Stimulated activated CD8-positive, alpha-beta memory T cell treated with anti-CD3 and anti-CD28 coated beads, Interleukin-7, amount 100 ng/mL, for 24 hours (primary cell): ENCODE measurements around the gene CXCL8.

ENCODE experiments used
- DNase-seq: peaks from one replicate; pipeline ENCODE4 v3.0.0-alpha.2; 2020; ENCODE audit warnings: low read depth

The CXCL8 gene

DNA sequence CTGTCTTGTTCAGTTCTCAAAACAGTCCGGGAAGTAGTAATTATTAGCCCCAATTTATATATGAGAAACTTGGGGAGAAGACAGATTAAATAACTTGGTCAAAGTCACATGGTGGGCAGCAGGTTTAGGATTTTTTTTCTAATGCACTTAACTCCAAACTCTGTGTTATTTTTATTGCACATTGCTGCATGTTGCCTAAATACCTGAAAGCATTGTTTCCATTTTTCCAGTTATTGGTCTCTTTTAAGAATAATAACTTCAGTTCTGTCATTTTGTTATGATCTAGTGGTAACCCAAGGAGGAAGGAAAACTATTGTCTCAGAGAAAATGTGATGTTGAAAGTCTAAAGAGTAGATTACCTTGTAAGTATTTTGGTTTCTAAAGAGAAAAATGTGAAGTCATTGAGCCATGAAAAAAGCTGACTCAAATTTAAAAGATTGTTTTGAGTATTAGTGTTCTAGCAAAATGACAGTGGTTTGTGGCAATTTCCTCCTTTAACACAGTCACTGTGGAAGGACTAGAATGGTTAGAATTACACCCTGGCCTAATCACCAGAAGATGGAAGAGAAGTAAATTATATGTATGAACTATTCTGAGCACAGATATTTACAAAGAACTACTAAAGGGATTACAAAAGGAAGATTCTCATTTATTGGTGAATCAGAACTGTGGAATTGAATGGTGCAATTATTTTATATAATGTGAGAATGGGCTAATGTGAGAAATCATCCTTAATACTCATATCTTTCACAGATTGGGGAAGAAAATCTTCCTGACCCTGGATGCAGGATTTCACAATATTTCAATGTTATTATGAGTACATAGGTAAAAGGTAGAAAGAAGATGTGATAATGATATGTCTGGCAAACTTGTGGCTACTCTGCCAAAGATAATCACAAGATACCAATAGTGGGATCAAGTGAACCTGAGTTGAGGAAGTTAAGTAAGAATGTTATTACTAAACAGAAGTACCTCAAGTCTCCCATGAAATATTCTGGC is 21.7 kb upstream of the CXCL8 start:
- no peak for DNase-seq

DNA sequence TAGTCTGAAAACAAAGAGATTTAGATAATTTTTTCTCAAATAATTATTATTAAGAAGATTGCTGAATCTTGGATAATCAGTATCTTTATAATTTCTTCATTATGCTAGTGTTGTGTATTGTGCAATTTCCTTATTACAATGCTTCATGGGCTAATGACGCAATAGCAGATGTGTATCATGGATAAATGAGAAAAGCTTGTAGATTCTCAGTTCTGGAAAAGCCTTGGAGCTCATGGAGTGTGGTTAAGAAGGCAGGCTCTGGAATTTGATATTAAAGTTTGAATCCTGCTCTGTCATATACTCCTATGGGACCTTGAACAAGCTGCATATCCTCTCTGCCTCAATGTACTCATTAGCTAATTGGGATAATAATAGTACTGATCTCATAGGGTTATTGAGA is 18.9 kb upstream of the CXCL8 start:
- no peak for DNase-seq

DNA sequence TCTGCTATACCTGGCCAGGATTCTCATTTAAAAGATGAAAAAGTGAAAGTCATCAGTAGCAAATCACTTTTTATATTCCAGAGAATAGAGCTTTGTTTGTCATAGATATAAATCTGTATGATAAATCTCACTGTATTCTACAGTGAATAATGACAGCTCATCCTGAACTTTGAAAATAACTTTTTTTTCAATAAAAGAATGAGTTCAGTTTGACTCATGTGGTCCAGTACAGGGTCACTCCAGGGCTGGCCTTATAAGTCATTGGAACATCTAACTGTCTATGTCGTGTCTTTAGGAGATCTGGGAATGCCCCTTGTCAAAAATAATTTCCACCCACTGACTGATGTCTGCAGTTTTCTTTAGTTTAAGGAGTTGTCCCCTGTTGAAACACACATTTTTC is 18.5 kb upstream of the CXCL8 start:
- no peak for DNase-seq

DNA sequence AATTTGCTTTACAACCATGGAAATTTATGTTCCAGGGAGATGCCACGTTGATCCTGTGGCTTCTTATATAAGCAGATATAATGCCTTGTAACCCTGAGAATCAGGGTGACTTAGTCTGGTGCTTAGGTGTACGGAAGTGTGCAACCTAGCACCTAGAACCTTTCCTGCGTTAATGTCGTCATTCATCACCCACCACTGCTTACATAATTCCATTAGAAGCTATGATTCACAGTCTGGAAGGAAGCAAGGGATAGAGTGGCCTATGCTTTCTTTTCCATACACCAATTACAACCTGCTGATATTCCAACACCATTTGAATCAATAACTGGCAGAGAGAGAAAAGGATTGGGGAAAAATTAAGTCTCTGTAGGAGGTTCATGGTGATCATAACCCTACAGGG is 17.3 kb upstream of the CXCL8 start:
- no peak for DNase-seq

DNA sequence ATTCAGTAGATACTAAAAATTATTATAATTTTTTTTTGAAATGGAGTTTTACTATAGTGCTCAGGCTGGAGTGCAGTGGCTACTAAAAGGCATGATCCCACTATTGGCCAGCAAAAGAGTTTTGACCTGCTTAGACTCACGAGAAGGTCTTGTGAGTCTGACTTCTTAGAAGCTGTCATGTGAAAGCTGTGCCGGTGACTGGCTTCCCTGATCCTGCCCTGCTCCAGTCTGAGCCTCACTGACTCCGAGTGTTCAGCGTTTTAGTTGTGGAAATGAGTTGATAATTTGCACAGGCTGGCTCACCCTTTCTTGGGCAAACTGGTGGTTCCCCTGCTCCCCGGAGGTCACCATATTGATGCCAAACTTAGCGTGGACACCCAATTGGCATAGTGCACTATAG is 16.4 kb upstream of the CXCL8 start:
- DNase-seq: no peak

DNA sequence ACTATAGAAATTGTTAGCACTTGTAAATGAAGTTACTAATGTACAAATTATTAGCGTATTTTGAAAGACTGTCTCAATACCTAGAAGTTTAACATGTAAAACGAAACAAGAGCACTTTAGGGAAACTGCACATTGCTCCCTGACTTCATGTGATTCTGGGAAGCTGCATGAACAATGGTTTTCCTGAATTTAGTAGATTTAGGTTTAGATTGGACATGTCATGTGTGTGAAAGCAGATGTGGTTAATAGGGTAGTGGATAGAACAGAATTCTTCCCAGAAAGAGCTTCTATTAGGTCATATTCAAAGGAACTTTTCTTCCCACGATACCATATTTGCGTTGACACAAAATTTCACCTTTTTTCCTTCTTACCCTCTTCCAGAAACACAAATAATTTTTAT is 14.9 kb upstream of the CXCL8 start:
- no peak for DNase-seq

DNA sequence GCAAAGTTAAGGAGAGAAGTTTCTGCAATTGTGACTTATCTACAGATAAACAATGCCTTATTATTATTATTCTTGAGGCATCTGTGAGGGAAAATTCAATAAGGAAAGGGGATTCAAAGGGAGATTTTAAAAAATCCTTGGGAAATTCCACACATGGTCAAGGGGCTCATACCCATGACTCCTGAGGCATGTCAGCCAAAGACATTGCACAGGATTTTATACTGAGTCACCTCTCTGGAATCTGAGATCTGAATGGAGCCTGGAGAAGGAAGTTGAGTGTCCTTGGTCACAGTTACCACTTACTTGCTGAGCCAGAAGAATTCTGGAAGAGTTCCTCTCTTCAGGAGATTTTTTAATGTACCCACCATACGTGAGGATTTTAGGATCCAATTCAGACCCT is 14.4 kb upstream of the CXCL8 start:
- DNase-seq: no peak

DNA sequence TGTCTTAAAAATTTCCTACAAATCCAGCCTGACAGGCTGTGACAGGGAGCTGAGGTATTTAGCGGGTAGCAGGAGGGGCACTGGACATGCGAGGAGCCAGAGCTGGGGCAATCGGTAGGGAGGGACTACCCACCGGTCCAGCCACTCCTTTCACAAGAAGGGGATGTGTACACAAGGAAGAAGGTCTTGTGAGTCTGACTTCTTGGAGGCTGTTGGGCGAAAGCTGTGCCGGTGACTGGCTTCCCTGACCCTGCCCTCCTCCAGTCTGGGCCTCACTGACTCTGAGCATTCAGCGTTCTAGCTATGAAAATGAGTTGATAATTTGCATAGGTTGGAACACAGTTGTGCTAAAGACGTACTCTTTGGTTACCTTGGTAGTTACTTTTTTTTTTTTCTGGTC is 12.7 kb upstream of the CXCL8 start:
- no peak for DNase-seq

DNA sequence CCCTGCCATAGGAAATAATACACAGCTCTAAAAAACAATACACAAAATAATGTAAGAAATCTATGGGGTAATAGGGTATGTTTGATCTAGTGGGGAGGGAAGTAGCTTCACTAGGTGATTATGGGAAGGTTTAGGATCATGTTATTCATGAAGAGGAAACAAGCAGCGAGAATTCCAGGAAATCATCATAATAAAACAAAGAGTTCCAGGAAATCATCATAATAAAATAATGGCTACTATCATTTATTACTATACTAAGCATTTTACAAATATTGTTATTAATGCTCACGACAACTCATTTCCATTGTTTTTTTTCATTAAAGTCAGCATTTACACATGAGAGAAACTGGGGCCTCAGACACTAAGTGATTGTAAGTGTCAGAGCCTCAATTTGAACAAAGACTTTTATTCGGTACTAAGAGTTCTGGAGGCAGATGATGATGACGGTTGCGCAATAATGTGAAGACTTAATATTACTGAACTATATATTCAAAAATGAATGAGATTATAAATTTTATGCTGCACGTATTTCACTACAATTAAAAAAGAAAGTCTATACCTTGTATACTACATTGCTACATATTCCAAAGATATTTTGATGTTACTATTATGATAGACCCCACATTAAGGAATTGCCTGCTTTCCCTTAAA is 12.2 kb upstream of the CXCL8 start:
- no peak for DNase-seq

DNA sequence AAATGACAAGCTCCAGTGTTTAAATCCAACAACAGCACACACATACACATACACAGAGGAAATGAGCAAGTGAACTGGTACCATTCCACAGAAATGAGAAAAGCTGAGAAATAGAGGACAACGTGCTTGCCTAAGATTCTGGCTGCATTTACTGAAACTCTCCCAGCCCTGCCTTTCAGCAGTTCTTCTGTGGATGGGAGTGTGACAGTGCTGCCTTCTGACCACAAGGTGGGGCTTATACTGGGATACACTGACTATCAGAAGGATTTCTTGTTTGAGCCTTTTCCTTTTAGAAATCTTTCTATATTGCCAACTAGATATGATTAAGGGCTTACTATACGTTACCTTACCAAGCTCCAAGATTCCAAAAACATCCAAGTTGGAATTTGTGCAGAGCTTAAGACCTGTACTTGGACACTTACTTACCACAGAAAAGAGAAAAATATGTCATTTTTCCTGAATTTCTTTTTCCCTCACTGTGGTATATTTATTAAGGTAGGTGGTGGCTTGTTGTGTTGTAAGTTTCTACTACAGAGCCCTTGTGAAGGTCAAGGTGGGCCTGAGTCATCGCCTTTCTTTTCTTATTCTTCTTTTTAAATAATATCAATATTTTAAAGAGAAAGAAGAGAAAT is 10.7 kb upstream of the CXCL8 start:
- DNase-seq: no peak

DNA sequence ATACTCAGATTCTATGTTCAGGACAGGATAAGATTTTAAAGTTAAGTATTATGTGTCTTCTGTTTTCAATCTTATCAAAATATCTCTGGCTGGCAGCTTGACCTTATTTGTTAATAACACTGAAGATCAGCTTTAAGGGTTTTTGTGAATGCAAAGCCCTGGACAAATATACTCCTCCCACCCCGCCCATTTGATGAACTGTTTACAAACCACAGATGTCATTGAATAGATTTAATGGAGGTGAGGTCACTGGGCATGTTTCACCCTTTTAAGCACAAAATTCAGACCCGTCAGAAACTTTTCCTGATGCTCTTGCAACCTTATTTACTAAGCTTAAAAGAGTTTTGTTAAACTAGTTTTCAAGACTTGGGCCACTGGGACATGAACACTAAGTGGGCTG is 10.1 kb upstream of the CXCL8 start:
- no peak for DNase-seq

DNA sequence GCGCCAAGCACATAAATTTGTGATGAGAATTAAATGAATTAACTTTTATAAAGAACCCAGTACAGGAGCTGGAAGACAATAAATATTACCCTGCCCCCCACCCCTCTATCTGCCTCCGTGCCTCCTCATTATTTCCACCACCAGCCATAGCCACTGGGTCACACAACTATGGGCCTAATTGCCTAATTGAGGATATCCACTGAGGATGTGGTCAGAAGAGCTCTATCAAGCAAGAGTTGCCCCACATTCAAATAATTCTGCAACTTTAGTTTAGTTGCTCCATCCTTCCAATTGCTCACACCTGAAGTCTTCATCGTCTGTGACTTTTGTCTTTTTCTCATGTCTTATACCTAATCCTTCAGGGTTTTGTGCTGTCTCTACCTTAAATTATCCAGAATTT is 9.5 kb upstream of the CXCL8 start:
- DNase-seq: no peak

DNA sequence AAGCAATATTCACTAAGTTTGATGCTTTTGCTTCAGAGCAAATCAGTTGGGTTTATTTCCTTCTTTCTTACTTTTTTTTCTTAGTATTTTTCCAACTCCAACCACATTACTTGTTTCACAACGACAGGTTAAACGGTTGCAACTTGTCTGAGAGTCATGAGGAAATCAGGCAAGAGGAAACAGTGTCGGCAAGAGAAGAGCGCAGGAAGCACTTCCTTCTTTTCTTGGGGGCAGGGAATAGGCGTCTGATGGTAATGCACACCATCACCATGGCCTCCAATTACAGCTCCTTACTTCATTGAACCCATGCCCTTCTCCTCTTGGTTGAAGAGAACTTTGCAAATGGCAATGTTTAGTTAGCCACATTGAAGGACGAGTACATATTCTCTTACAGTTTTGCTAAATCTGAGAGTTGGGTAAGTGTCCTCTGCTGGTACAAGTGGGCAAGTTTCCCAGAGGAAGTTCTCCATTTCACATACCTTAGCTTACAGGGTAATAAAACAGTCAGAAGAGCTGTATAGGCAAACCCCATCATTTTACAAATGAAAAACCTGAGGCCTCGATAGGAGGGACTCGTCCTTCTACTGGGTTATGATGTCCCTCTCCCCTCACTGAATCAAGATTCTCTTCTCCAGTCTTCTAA is 8.3 kb upstream of the CXCL8 start:
- DNase-seq: no peak

DNA sequence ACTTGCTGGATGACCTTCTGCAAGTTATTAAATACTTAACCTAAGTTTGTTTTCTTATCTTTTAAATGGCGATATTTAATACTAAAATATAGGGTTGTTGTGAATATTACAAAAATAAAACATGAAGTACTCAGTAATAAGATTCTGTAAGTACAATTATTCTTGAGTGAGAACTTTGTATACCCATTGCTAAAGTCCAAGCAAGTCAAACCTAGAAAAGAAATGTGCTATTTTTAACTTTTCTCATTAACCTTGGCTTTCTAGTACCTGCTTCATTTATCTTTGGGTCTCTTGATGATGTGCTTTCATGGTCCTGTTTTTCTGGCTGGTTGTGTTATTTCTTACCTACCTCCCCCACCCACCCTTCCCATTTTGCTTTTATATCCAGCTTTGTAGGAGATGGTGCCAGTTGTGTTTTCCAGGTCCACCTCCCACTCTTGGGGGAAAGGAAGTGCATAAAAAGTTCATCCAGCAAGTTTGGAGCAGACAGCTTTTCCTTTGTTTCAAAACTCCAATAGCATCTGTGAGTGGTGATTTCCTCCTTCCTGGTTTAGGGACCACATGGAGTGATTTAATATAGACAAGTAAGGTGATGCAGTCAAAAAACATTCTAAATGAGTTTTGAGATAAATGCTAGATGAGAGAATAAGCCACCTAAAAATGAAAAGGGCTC is 7.5 kb upstream of the CXCL8 start:
- no peak for DNase-seq

DNA sequence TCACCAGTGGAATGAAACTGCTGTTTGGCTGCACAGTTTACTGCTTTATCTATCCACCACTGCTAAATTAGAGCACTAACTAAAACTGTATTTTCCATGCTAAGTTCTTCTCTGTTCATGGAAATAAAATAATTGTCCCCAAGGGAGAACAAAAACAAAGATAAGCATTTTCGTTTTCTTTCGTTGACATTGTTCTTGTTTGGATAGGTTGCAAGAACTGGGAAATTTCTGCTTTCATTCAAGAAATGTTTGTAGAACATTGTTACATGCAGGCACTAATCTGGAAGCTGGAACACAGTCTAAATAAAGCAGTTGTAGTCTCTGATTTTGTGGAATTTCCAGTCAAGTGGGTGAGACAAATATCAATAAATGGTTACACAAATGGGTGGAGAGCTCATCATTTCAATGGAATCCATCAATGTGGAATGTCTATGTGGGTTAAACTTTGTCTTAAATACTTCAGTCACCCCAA is 5.8 kb upstream of the CXCL8 start:
- DNase-seq: no peak

DNA sequence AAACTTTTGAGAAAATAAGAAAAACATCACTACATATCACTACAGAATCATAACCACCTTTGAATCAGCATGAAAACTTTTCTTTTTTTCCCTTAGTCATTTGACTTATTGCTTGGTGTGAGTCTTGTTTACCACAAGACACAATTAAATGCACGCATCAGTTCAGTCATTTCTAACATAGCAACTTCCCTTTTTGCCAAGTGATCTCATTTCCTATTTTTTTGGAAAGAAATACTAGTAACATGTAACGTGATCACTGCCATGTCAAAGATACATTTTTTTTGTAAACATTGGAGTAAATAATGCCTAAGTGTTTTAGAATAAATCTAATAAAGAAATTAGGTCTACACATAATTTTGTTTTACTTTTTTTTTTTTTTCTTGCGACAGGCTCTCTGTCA is 5.1 kb upstream of the CXCL8 start:
- no peak for DNase-seq

DNA sequence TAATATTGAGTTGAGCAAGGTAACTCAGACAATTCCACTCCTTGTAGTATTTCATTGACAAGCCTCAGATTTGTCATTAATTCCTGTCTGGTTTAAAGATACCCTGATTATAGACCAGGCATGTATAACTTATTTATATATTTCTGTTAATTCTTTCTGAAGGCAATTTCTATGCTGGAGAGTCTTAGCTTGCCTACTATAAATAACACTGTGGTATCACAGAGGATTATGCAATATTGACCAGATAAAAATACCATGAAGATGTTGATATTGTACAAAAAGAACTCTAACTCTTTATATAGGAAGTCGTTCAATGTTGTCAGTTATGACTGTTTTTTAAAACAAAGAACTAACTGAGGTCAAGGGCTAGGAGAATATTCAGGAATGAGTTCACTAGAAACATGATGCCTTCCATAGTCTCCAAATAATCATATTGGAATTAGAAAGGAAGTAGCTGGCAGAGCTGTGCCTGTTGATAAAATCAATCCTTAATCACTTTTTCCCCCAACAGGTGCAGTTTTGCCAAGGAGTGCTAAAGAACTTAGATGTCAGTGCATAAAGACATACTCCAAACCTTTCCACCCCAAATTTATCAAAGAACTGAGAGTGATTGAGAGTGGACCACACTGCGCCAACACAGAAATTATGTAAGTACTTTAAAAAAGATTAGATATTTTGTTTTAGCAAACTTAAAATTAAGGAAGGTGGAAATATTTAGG is 821 bp downstream of the CXCL8 start:
- DNase-seq: no peak

DNA sequence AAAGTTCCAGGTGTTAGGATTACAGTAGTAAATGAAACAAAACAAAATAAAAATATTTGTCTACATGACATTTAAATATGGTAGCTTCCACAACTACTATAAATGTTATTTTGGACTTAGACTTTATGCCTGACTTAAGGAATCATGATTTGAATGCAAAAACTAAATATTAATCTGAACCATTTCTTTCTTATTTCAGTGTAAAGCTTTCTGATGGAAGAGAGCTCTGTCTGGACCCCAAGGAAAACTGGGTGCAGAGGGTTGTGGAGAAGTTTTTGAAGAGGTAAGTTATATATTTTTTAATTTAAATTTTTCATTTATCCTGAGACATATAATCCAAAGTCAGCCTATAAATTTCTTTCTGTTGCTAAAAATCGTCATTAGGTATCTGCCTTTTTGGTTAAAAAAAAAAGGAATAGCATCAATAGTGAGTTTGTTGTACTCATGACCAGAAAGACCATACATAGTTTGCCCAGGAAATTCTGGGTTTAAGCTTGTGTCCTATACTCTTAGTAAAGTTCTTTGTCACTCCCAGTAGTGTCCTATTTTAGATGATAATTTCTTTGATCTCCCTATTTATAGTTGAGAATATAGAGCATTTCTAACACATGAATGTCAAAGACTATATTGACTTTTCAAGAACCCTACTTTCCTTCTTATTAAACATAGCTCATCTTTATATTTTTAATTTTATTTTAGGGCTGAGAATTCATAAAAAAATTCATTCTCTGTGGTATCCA is 1.6 kb downstream of the CXCL8 start:
- DNase-seq: no peak

DNA sequence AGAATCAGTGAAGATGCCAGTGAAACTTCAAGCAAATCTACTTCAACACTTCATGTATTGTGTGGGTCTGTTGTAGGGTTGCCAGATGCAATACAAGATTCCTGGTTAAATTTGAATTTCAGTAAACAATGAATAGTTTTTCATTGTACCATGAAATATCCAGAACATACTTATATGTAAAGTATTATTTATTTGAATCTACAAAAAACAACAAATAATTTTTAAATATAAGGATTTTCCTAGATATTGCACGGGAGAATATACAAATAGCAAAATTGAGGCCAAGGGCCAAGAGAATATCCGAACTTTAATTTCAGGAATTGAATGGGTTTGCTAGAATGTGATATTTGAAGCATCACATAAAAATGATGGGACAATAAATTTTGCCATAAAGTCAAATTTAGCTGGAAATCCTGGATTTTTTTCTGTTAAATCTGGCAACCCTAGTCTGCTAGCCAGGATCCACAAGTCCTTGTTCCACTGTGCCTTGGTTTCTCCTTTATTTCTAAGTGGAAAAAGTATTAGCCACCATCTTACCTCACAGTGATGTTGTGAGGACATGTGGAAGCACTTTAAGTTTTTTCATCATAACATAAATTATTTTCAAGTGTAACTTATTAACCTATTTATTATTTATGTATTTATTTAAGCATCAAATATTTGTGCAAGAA is 2.3 kb downstream of the CXCL8 start:
- DNase-seq: no peak

DNA sequence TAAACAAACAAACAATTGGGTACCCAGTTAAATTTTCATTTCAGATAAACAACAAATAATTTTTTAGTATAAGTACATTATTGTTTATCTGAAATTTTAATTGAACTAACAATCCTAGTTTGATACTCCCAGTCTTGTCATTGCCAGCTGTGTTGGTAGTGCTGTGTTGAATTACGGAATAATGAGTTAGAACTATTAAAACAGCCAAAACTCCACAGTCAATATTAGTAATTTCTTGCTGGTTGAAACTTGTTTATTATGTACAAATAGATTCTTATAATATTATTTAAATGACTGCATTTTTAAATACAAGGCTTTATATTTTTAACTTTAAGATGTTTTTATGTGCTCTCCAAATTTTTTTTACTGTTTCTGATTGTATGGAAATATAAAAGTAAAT is 2.9 kb downstream of the CXCL8 start:
- no peak for DNase-seq
